CD4-positive, alpha-beta T cell (primary cell): Measurements from ENCODE around the gene TBC1D17. TPM values are rescaled to one million over a fixed set of nuclear protein-coding genes. Genes with fewer than 3 reads are reported as not detected.

Experiments
- ATAC-seq: fragments of 200-7000 bp; cut with Tn5 transposase; one replicate; pipeline ENCODE4 v1.10.0; 2022; ENCODE audit warnings: mild to moderate bottlenecking; ENCODE audit not compliant: poor library complexity
- CTCF ChIA-PET: fragments of 350-600 bp; sonication (Branson Sonifier 250); formaldehyde crosslinking; loops from one replicate; lab custom pipeline; 2021; ENCODE audit warnings: antibody characterized with exemption, inconsistent platforms; lab: Charles Lee
- POLR2A ChIA-PET: fragments of 350-600 bp; sonication (Branson Sonifier 250); formaldehyde crosslinking; loops from one replicate; lab custom pipeline; 2021; ENCODE audit warnings: antibody characterized with exemption, inconsistent platforms; lab: Charles Lee
- DNase-seq, 14 experiments: peaks; one replicate each; pipeline ENCODE4 v3.0.0-alpha.2; 2013 to 2020; ENCODE audit warnings: mixed read lengths in 2 of 14
- H3K27ac ChIP-seq, 2 donors: one replicate each; pipeline versions ENCODE4 v1.5.1 to v1.7.0; 2013; ENCODE audit warnings: low read length in 2 of 2, low read depth in 1 of 2, mild to moderate bottlenecking in 1 of 2
- H3K27me3 ChIP-seq, 2 experiments: 1 replicate in 1 of 2; 2 replicates in 1 of 2; pipeline versions ENCODE4 v1.6.1 to v1.7.0; 2013; ENCODE audit warnings: low read length in 2 of 2, control low read depth in 1 of 2, mild to moderate bottlenecking in 1 of 2, moderate library complexity in 1 of 2; ENCODE audit not compliant: insufficient read depth in 2 of 2, control insufficient read depth in 1 of 2
- H3K36me3 ChIP-seq: one replicate; pipeline ENCODE4 v1.6.1; 2013; ENCODE audit warnings: low read length, control low read depth; ENCODE audit not compliant: insufficient read depth
- H3K4me1 ChIP-seq: one replicate; pipeline ENCODE4 v1.6.1; 2013; ENCODE audit warnings: low read length, control low read depth; ENCODE audit not compliant: insufficient read depth
- H3K4me3 ChIP-seq: one replicate; pipeline ENCODE4 v1.5.1; 2013; ENCODE audit warnings: mild to moderate bottlenecking, low read length, moderate library complexity
- H3K9me3 ChIP-seq, 2 experiments: 1 replicate in 1 of 2; 2 replicates in 1 of 2; pipeline versions ENCODE4 v1.6.1 to v1.7.0; 2013; ENCODE audit warnings: low read length in 2 of 2, mild to moderate bottlenecking in 2 of 2, control low read depth in 1 of 2, moderate library complexity in 1 of 2; ENCODE audit not compliant: control insufficient read depth in 1 of 2, insufficient read depth in 1 of 2
- H3K27ac Mint-ChIP-seq: one replicate; pipeline ENCODE4 v1.8.0; 2020; ENCODE audit warnings: mixed read lengths
- H3K27me3 Mint-ChIP-seq: one replicate; pipeline ENCODE4 v1.8.0; 2021; ENCODE audit warnings: mixed read lengths
- H3K36me3 Mint-ChIP-seq: one replicate; pipeline ENCODE4 v1.8.0; 2021; ENCODE audit warnings: low read depth, mixed read lengths
- H3K4me1 Mint-ChIP-seq: one replicate; pipeline ENCODE4 v1.8.0; 2021; ENCODE audit warnings: low read depth, mixed read lengths
- H3K4me3 Mint-ChIP-seq: one replicate; pipeline ENCODE4 v1.8.0; 2020; ENCODE audit warnings: mild to moderate bottlenecking, mixed read lengths
- H3K9me3 Mint-ChIP-seq: one replicate; pipeline ENCODE4 v1.8.0; 2020; ENCODE audit warnings: mixed read lengths
- intact Hi-C, 2 experiments: fragments of 100-400 bp; cut with DNase I in 1 of 2; cut with micrococcal nuclease in 1 of 2; formaldehyde crosslinking; loops; one replicate each; pipeline versions ENCODE4 v1.15.1 to v1.9.0; 2023 to 2025; cut with DNase I, micrococcal nuclease
- total RNA-seq, 174 experiments: library from RNA in 2 of 174; stranded (reverse) in 2 of 174; gene quantifications; one replicate each; pipeline ENCODE4 v1.2.3 and lab custom pipeline; 2021 to 2026
- TF ChIP-seq, protein P1 (sequence below): fragments of 200-600 bp; IDR thresholded peaks from one replicate; pipeline ENCODE4 v1.8.0; 2022; ENCODE audit warnings: antibody characterized with exemption, mild to moderate bottlenecking

The TBC1D17 gene
- total RNA-seq, 2 experiments from 2014 or later = 35.5 to 35.8 TPM

- intact Hi-C loops = no loop called here
- POLR2A ChIA-PET = no interaction called here
- Histone ChIP-seq H3K36me3 (peaks cover 84% of the 10 kb centered on the region), H3K4me1 (no peaks in the 10 kb centered on the region), H3K9me3 (no peaks in the 10 kb centered on the region), H3K27ac (no peak overlapping the region), H3K27me3 (no peaks in the 10 kb centered on the region), H3K4me3 (no peak overlapping the region)
- Mint-ChIP-seq H3K36me3 (peaks cover 49% of the 10 kb centered on the region), H3K9me3 (no peaks in the 10 kb centered on the region), H3K27me3 (no peaks in the 10 kb centered on the region), H3K4me3 (no peak overlapping the region), H3K27ac (no peak overlapping the region), H3K4me1 (no peaks in the 10 kb centered on the region)
- ATAC-seq (no peak), DNase-seq (no peak)
- CTCF ChIA-PET = no interaction called here
- TF ChIP-seq, protein P1, sequence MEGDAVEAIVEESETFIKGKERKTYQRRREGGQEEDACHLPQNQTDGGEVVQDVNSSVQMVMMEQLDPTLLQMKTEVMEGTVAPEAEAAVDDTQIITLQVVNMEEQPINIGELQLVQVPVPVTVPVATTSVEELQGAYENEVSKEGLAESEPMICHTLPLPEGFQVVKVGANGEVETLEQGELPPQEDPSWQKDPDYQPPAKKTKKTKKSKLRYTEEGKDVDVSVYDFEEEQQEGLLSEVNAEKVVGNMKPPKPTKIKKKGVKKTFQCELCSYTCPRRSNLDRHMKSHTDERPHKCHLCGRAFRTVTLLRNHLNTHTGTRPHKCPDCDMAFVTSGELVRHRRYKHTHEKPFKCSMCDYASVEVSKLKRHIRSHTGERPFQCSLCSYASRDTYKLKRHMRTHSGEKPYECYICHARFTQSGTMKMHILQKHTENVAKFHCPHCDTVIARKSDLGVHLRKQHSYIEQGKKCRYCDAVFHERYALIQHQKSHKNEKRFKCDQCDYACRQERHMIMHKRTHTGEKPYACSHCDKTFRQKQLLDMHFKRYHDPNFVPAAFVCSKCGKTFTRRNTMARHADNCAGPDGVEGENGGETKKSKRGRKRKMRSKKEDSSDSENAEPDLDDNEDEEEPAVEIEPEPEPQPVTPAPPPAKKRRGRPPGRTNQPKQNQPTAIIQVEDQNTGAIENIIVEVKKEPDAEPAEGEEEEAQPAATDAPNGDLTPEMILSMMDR = no peak
Measured at GRCh38 chr19:49833599-49833998, 43.9 kb upstream of the TBC1D17 start.

GRCh38 chr19:49835562-49835961 lies 41.9 kb upstream of the TBC1D17 start:
- H3K27me3 ChIP-seq = no peaks in the 10 kb centered on the region
- H3K9me3 ChIP-seq = no peaks in the 10 kb centered on the region
- DNase-seq (no peak), ATAC-seq (no peak)
- peaks cover 65% of the 10 kb centered on the region for H3K36me3 ChIP-seq
- TF ChIP-seq, protein P1 = no peak
- H3K9me3 Mint-ChIP-seq = no peaks in the 10 kb centered on the region
- intact Hi-C loops = no loop called here
- ChIA-PET POLR2A (interaction anchor here (1.1 kb wide), 1 partner anchor 32 kb away, joined by 4 read pairs; the partner anchor contains the start of gene PNKP), CTCF (no interaction called here)
- H3K4me1 Mint-ChIP-seq = no peaks in the 10 kb centered on the region
- no peak overlapping the region for H3K4me3 ChIP-seq
- peaks cover 51% of the 10 kb centered on the region for H3K36me3 Mint-ChIP-seq
- H3K27ac Mint-ChIP-seq = no peak overlapping the region
- H3K4me1 ChIP-seq = no peaks in the 10 kb centered on the region
- H3K4me3 Mint-ChIP-seq = no peak overlapping the region
- H3K27me3 Mint-ChIP-seq = no peaks in the 10 kb centered on the region
- H3K27ac ChIP-seq = no peak overlapping the region

GRCh38 chr19:49836176-49837008 lies 41.1 kb upstream of the TBC1D17 start:
- no peak overlapping the region for H3K4me3 Mint-ChIP-seq
- intact Hi-C loops = no loop called here
- Histone ChIP-seq H3K27ac (no peak overlapping the region), H3K9me3 (no peaks in the 10 kb centered on the region), H3K27me3 (no peaks in the 10 kb centered on the region), H3K4me1 (no peaks in the 10 kb centered on the region), H3K36me3 (peaks cover 57% of the 10 kb centered on the region), H3K4me3 (no peak overlapping the region)
- DNase-seq (no peak), ATAC-seq (no peak)
- no peaks in the 10 kb centered on the region for H3K9me3 Mint-ChIP-seq
- POLR2A ChIA-PET = no interaction called here
- CTCF ChIA-PET = no interaction called here
- TF ChIP-seq, protein P1 = no peak
- peaks cover 49% of the 10 kb centered on the region for H3K36me3 Mint-ChIP-seq
- no peak overlapping the region for H3K27ac Mint-ChIP-seq
- H3K27me3 Mint-ChIP-seq = no peaks in the 10 kb centered on the region
- no peaks in the 10 kb centered on the region for H3K4me1 Mint-ChIP-seq
